ENCODE data around the gene AUTS2.

DNA sequence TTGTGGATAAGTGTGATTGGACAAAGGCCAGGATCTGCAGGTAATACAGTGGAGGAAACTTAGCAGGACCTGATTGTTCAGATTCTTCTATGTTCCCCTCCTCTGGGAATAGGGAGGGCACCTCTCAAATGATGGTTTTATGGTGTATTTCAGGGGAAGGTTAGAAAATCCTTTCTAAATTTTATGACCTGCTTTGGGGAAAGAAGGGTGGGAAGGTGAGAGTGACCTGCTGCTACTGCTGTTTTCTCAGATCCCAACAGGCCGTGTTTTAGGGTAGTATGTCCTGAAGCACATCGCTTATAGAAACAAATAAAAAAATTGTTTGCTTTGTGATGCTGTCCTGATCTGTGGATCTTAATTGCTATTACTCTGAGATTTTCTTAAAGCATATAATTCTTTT lies 1129.6 kb downstream of the AUTS2 start:
- TF ChIP-seq, protein P1, sequence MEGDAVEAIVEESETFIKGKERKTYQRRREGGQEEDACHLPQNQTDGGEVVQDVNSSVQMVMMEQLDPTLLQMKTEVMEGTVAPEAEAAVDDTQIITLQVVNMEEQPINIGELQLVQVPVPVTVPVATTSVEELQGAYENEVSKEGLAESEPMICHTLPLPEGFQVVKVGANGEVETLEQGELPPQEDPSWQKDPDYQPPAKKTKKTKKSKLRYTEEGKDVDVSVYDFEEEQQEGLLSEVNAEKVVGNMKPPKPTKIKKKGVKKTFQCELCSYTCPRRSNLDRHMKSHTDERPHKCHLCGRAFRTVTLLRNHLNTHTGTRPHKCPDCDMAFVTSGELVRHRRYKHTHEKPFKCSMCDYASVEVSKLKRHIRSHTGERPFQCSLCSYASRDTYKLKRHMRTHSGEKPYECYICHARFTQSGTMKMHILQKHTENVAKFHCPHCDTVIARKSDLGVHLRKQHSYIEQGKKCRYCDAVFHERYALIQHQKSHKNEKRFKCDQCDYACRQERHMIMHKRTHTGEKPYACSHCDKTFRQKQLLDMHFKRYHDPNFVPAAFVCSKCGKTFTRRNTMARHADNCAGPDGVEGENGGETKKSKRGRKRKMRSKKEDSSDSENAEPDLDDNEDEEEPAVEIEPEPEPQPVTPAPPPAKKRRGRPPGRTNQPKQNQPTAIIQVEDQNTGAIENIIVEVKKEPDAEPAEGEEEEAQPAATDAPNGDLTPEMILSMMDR (IDR thresholded peaks at IDR 0.05) = no peak
- TF ChIP-seq ZNF121 (CRISPR knock-in tag; IDR thresholded peaks at IDR 0.05) = no peak
